ENCODE measurements around the gene CNTN5. TPM values are rescaled to one million over a fixed set of nuclear protein-coding genes. Genes with fewer than 3 reads are reported as not detected.

The CNTN5 gene
- total RNA-seq (ENCODE audit: low replicate concordance): 2.3 and 3.2 TPM in 2 replicates
- long read RNA-seq: 0 reads

GRCh38 chr11:99020352-99021225, at the start of gene CNTN5:
Gene CNTN5, plus strand, starts transcription at chr11:99020949.
- Mint-ChIP-seq H3K36me3 (no peaks in the 10 kb centered on the region), H3K4me3 (peak within 1 kb of the TSS; percentile 93), H3K9me3 (no peaks in the 10 kb centered on the region), H3K27me3 (peaks cover 73% of the 10 kb centered on the region), H3K27ac (no peak within 1 kb of the TSS), H3K4me1 (ENCODE audit: unreplicated experiment) (peaks cover 9% of the 10 kb centered on the region)
- peak; percentile 27 for TF ChIP-seq CTCF (conservative IDR thresholded peaks at IDR 0.05)
- peak; percentile 74 for DNase-seq (ENCODE audit: extremely low spot score, unreplicated experiment)

- Mint-ChIP-seq H3K4me1 (ENCODE audit: unreplicated experiment) (no peaks in the 10 kb centered on the region), H3K27me3 (no peaks in the 10 kb centered on the region), H3K27ac (no peak overlapping the region), H3K9me3 (no peaks in the 10 kb centered on the region), H3K36me3 (no peaks in the 10 kb centered on the region), H3K4me3 (no peak overlapping the region)
- TF ChIP-seq CTCF (conservative IDR thresholded peaks at IDR 0.05): no peak
- no peak for DNase-seq (ENCODE audit: extremely low spot score, unreplicated experiment)
Observed at GRCh38 chr11:98979205-98979604, 41.5 kb upstream of the CNTN5 start.

GRCh38 chr11:99015634-99016454, 4.9 kb upstream of the CNTN5 start:
- Mint-ChIP-seq H3K9me3 (no peaks in the 10 kb centered on the region), H3K4me1 (ENCODE audit: unreplicated experiment) (peaks cover 6% of the 10 kb centered on the region), H3K27me3 (peaks cover 44% of the 10 kb centered on the region), H3K36me3 (no peaks in the 10 kb centered on the region), H3K4me3 (no peak overlapping the region), H3K27ac (no peak overlapping the region)
- peak; percentile 95 for TF ChIP-seq CTCF (conservative IDR thresholded peaks at IDR 0.05)
- DNase-seq (ENCODE audit: extremely low spot score, unreplicated experiment): no peak

GRCh38 chr11:99019696-99020095, 1.1 kb upstream of the CNTN5 start:
- Mint-ChIP-seq H3K27ac (no peak overlapping the region), H3K4me3 (peak overlapping the region; percentile 93), H3K36me3 (no peaks in the 10 kb centered on the region), H3K9me3 (no peaks in the 10 kb centered on the region), H3K4me1 (ENCODE audit: unreplicated experiment) (peaks cover 9% of the 10 kb centered on the region), H3K27me3 (peaks cover 73% of the 10 kb centered on the region)
- TF ChIP-seq CTCF (conservative IDR thresholded peaks at IDR 0.05): no peak
- no peak for DNase-seq (ENCODE audit: extremely low spot score, unreplicated experiment)

- no peak for TF ChIP-seq CTCF (conservative IDR thresholded peaks at IDR 0.05)
- Mint-ChIP-seq H3K4me3 (no peak overlapping the region), H3K36me3 (no peaks in the 10 kb centered on the region), H3K4me1 (ENCODE audit: unreplicated experiment) (no peaks in the 10 kb centered on the region), H3K27me3 (no peaks in the 10 kb centered on the region), H3K27ac (no peak overlapping the region), H3K9me3 (no peaks in the 10 kb centered on the region)
- no peak for DNase-seq (ENCODE audit: extremely low spot score, unreplicated experiment)
Observed at GRCh38 chr11:99037057-99037456, 16.3 kb downstream of the CNTN5 start.
